Mucosa of stomach (tissue), 1 donor: Measurements from ENCODE around the gene TIMM21.

ENCODE experiments used
- H3K27me3 ChIP-seq: one replicate; pipeline ENCODE4 v1.7.0; 2013; ENCODE audit warnings: mild to moderate bottlenecking, low read length; ENCODE audit not compliant: control insufficient read depth, insufficient read depth
- H3K36me3 ChIP-seq: one replicate; pipeline ENCODE4 v1.7.0; 2013; ENCODE audit warnings: low read length; ENCODE audit not compliant: control insufficient read depth, insufficient read depth
- H3K4me1 ChIP-seq: one replicate; pipeline ENCODE4 v1.7.0; 2013; ENCODE audit warnings: mild to moderate bottlenecking, low read length; ENCODE audit not compliant: control insufficient read depth, insufficient read depth
- H3K4me3 ChIP-seq: one replicate; pipeline ENCODE4 v1.7.0; 2013; ENCODE audit warnings: low read length
- H3K9ac ChIP-seq: one replicate; pipeline ENCODE4 v1.7.0; 2013; ENCODE audit warnings: mild to moderate bottlenecking, low read length, moderate library complexity
- H3K9me3 ChIP-seq: one replicate; pipeline ENCODE4 v1.7.0; 2013; ENCODE audit warnings: mild to moderate bottlenecking, low read length, moderate library complexity; ENCODE audit not compliant: control insufficient read depth
- donor health status: Pancreatic carcinoma.

Gene TIMM21

GRCh38 chr18:74128159-74128558 lies 20.2 kb upstream of the TIMM21 start:
- Histone ChIP-seq H3K4me1 (no peaks in the 10 kb centered on the region), H3K36me3 (no peaks in the 10 kb centered on the region), H3K27me3 (no peaks in the 10 kb centered on the region), H3K9ac (no peak overlapping the region), H3K4me3 (no peak overlapping the region), H3K9me3 (no peaks in the 10 kb centered on the region)

DNA sequence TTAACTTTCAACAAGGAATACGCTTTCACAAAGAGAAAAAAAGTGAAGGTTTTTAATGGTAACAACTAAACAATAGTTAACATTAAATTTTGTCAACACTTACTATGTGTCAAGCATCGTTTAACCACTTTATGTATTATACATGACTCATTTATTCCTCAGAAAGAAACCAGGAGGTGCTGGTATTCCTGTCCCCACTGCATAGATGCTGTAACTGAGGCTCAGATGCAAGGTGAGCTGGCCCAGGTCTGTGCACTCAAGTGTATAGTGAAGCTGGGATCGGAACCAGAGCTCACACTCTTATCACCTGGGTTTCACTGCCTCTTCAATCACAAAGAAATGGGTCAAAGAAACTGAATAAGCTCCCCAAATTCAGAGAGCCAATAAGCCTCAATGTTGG lies 17.2 kb upstream of the TIMM21 start:
- Histone ChIP-seq H3K9ac (no peak overlapping the region), H3K36me3 (no peaks in the 10 kb centered on the region), H3K4me1 (no peaks in the 10 kb centered on the region), H3K27me3 (no peaks in the 10 kb centered on the region), H3K9me3 (no peaks in the 10 kb centered on the region), H3K4me3 (no peak overlapping the region)

DNA sequence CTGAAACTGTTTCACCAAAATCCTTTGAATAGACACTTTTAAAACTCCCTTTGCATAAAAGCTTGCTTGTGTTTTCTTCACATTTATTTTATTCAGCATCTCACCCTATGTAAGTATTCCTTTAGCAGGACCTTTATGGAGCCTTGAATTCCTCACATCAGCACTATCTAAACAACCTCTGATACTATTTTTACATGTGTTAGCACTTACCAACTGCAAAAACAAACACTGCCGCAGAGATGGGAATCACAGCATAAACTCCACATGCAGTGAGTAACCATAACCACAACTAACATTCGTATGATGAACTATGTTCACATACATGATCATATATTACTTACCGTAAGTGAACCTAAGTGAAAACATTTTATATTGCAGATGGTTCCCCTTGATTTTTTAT lies 16.1 kb upstream of the TIMM21 start:
- Histone ChIP-seq H3K36me3 (no peaks in the 10 kb centered on the region), H3K9me3 (no peaks in the 10 kb centered on the region), H3K9ac (no peak overlapping the region), H3K4me3 (no peak overlapping the region), H3K4me1 (no peaks in the 10 kb centered on the region), H3K27me3 (no peaks in the 10 kb centered on the region)

GRCh38 chr18:74137920-74138538 lies 10.3 kb upstream of the TIMM21 start:
- Histone ChIP-seq H3K4me1 (no peaks in the 10 kb centered on the region), H3K36me3 (no peaks in the 10 kb centered on the region), H3K9me3 (no peaks in the 10 kb centered on the region), H3K4me3 (no peak overlapping the region), H3K9ac (no peak overlapping the region), H3K27me3 (no peaks in the 10 kb centered on the region)

GRCh38 chr18:74139411-74139810 lies 8.9 kb upstream of the TIMM21 start:
- Histone ChIP-seq H3K9ac (no peak overlapping the region), H3K9me3 (no peaks in the 10 kb centered on the region), H3K27me3 (no peaks in the 10 kb centered on the region), H3K4me3 (no peak overlapping the region), H3K4me1 (no peaks in the 10 kb centered on the region), H3K36me3 (no peaks in the 10 kb centered on the region)

DNA sequence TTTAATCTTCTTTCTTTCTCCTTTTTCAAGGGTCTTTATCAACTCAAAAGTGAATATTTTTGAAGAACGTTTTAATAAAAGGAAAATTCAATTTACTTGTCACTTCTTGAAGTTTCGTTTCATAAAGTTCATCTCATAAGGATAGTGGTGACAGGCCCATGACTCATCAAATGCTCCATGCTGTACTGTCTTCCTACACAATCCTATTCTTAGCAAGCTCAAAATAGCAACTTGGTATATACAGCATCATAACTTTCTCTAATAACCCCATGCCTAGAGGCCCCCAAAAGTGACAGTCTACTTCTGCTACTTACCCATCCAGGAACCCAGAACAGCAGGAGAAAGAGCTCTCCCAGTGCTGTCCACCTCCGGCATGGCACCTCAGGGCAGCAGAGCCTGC lies 8.4 kb upstream of the TIMM21 start:
- no peaks in the 10 kb centered on the region for H3K9me3 ChIP-seq

DNA sequence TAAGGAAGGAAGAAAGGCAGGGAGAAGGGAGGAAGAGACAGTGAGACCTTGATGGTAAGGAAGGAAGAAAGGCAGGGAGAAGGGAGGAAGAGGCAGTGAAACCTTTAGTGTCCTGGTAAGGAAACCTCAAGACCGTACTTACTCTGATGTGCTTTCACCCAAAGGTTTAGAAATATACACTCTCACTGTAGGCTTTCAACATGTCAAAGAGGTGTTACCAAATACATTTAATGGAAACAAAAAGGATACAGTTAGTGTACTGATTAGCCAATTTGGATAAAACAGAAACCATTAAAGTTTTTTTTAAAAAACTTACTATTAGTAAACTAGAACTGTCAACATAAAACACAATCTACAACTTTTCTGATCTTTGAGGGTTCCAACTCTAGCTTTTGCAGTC lies 7.7 kb upstream of the TIMM21 start:
- no peaks in the 10 kb centered on the region for H3K27me3 ChIP-seq
- H3K36me3 ChIP-seq = no peaks in the 10 kb centered on the region
- no peak overlapping the region for H3K4me3 ChIP-seq
- no peaks in the 10 kb centered on the region for H3K9me3 ChIP-seq
- no peaks in the 10 kb centered on the region for H3K4me1 ChIP-seq
- H3K9ac ChIP-seq = no peak overlapping the region

More for the DNA sequence above, 8.4 kb upstream of the TIMM21 start:
- no peak overlapping the region for H3K4me3 ChIP-seq
- no peak overlapping the region for H3K9ac ChIP-seq
- no peaks in the 10 kb centered on the region for H3K4me1 ChIP-seq
- H3K27me3 ChIP-seq = no peaks in the 10 kb centered on the region
- no peaks in the 10 kb centered on the region for H3K36me3 ChIP-seq

DNA sequence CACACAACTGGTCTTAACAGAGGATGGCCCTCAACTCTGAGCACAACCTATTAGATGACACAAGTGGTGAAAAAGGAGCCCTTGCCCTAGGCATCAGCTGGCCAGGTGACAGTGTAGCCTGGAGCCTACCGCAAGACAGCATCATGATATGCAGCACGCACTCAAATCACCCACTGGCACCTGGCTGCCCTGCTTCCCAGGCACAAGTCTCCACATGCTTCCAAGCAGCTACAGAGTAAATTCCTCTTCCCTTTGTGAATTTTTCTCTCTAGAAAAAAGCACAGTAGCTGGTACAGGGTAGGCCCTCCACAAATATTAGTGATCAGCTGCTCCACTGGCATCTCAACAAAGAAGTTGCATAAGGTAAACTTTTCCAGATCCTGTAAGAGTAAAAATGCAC lies 6.7 kb upstream of the TIMM21 start:
- Histone ChIP-seq H3K9me3 (no peaks in the 10 kb centered on the region), H3K27me3 (no peaks in the 10 kb centered on the region), H3K4me1 (no peaks in the 10 kb centered on the region)

DNA sequence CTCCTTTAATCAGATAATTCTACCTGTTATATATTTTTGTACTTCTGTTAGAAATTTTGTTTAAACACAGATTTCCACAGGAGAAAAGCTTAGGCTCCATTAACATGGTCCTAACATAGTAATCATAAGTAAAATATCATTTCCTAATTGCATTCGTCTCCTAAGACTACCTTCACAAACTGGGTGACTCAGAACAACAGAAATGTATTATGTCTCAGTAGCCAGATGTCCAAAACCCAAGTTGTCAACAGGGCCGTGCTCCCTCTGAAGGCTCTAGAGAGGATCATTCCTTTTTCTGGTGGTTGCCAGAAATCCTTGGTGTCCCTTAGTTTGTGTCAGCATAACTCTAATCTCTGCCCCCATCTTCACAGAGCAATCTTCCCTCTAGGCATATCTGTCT lies 6.1 kb upstream of the TIMM21 start:
- no peak overlapping the region for H3K4me3 ChIP-seq
- H3K4me1 ChIP-seq = no peaks in the 10 kb centered on the region
- no peaks in the 10 kb centered on the region for H3K9me3 ChIP-seq
- H3K36me3 ChIP-seq = no peaks in the 10 kb centered on the region
- no peak overlapping the region for H3K9ac ChIP-seq
- no peaks in the 10 kb centered on the region for H3K27me3 ChIP-seq

More for the DNA sequence above, 6.7 kb upstream of the TIMM21 start:
- Histone ChIP-seq H3K4me3 (no peak overlapping the region), H3K9ac (no peak overlapping the region), H3K36me3 (no peaks in the 10 kb centered on the region)

DNA sequence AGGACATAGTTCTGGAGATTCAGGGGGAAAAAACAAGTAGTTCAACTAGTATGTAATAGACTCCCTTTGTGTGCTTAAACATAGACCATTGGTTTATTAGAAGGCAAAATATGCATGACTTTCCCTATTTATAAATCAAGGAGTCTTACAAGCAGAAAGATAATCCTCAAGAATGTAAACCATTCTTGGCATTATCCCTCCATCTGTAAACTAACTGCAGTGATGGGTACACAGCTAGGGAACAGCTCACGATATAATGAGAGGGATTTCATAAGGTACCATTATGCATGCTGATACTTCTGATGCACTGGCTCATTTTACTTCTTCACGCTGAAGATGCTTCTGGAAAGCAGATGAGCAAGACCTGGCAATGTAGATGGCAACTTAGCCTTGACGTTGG lies 1.6 kb upstream of the TIMM21 start:
- no peak overlapping the region for H3K9ac ChIP-seq
- no peaks in the 10 kb centered on the region for H3K36me3 ChIP-seq
- H3K27me3 ChIP-seq = no peaks in the 10 kb centered on the region
- H3K9me3 ChIP-seq = no peaks in the 10 kb centered on the region
- no peak overlapping the region for H3K4me3 ChIP-seq
- H3K4me1 ChIP-seq = peaks cover 6% of the 10 kb centered on the region

- H3K36me3 ChIP-seq = no peaks in the 10 kb centered on the region
- peak overlapping the region; percentile 73 for H3K4me3 ChIP-seq
- no peaks in the 10 kb centered on the region for H3K27me3 ChIP-seq
- no peaks in the 10 kb centered on the region for H3K9me3 ChIP-seq
- peaks cover 6% of the 10 kb centered on the region for H3K4me1 ChIP-seq
- no peak overlapping the region for H3K9ac ChIP-seq
Observed at GRCh38 chr18:74147491-74147778, 888 bp upstream of the TIMM21 start.

GRCh38 chr18:74148543-74149070 lies 284 bp downstream of the TIMM21 start:
- Histone ChIP-seq H3K9me3 (no peaks in the 10 kb centered on the region), H3K4me1 (peaks cover 6% of the 10 kb centered on the region), H3K36me3 (no peaks in the 10 kb centered on the region), H3K9ac (peak overlapping the region; percentile 74), H3K4me3 (peak overlapping the region; percentile 73), H3K27me3 (no peaks in the 10 kb centered on the region)

DNA sequence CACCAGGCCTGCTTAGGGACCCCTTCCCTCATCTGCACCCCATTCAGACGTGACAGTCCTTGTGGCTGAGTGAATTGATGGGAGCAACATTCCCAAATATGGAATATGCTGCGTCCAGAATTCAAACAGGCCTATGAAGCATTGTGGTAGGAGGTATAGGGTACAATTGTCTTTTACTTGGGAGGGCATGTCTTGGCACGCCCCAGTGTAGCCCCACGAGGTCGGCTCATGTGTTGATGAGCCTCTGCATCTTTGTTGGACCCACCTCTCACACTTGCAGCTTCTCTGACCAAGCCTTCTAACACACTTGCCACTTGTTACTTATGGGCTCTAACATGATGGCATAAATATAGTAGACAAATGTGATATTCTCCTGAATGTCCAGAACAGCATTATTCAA lies 1.6 kb downstream of the TIMM21 start:
- Histone ChIP-seq H3K9ac (no peak overlapping the region), H3K27me3 (no peaks in the 10 kb centered on the region), H3K36me3 (no peaks in the 10 kb centered on the region), H3K4me1 (peaks cover 6% of the 10 kb centered on the region), H3K4me3 (no peak overlapping the region), H3K9me3 (no peaks in the 10 kb centered on the region)
